ENCODE measurements around the gene FBLN5. TPM values are rescaled to one million over a fixed set of nuclear protein-coding genes. Genes with fewer than 3 reads are reported as not detected.

The FBLN5 gene
- total RNA-seq, 1 experiment from 2014 or later, result 1.0 TPM

DNA sequence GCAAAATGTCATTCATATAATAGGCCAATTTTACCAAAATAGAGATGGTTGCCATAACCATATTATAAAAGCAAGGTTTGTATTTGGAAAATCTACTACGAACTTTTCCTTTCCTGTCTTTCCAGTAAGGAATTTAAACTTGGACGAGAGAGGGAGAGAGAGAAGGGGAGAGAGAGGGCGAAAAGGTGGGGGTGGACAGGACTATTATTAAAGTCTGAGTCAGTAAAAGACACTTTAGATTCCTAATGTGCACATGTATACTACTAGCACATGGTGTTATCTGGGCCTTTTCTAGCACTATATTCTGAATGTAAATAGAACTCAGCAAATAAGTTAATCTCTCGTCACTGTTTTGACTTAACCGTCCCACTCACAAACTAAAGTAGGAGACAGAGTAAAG lies 30.4 kb upstream of the FBLN5 start:
- Mint-ChIP-seq H3K36me3 (ENCODE audit: insufficient read depth in 1 of 3, low read depth in 3 of 3) (peaks cover 5 to 22% (median 20%) of the 10 kb centered on the region in 3 experiments; a peak in 6 of 7 replicates), H3K4me3 (no peak overlapping the region), H3K27me3 (ENCODE audit: low read depth) (no peaks in the 10 kb centered on the region), H3K9me3 (no peaks in the 10 kb centered on the region), H3K27ac (no peak overlapping the region), H3K4me1 (no peaks in the 10 kb centered on the region)
- no peak overlapping the region for H3K23ac ChIP-seq (ENCODE audit: insufficient read length, low read depth, low read length)
- H3T11ph ChIP-seq (ENCODE audit: low read length), result no peak overlapping the region
- H2BK12ac ChIP-seq (ENCODE audit: insufficient read length, low read depth, low read length), result no peak overlapping the region
- no CpG with 5 or more reads among the region's 5 CpGs for WGBS (ENCODE audit: extremely low coverage, insufficient read length, low lambda C conversion rate)
- H4K8ac ChIP-seq (replicated peaks; ENCODE audit: insufficient read length, low read depth, low read length), result no peak overlapping the region
- H4K91ac ChIP-seq (ENCODE audit: insufficient read length, low read depth, low read length), result no peak overlapping the region
- H3K56ac ChIP-seq (ENCODE audit: insufficient read length, low read depth, low read length), result no peak overlapping the region
- H3K4me2 ChIP-seq (ENCODE audit: insufficient read depth, insufficient read length, low read length), result no peak overlapping the region
- DNase-seq, result no peak
- H2AK5ac ChIP-seq (ENCODE audit: insufficient read length, low read length), result no peak overlapping the region
- no peaks in the 10 kb centered on the region for H3K79me1 ChIP-seq (ENCODE audit: insufficient read depth, low read depth, low read length, poor library complexity, severe bottlenecking)
- no peaks in the 10 kb centered on the region for H3K9me3 ChIP-seq (ENCODE audit: control insufficient read depth, low read depth, low read length)
- no peaks in the 10 kb centered on the region for H3K27me3 ChIP-seq (ENCODE audit: insufficient read depth, low read length)
- TF ChIP-seq, protein P1, sequence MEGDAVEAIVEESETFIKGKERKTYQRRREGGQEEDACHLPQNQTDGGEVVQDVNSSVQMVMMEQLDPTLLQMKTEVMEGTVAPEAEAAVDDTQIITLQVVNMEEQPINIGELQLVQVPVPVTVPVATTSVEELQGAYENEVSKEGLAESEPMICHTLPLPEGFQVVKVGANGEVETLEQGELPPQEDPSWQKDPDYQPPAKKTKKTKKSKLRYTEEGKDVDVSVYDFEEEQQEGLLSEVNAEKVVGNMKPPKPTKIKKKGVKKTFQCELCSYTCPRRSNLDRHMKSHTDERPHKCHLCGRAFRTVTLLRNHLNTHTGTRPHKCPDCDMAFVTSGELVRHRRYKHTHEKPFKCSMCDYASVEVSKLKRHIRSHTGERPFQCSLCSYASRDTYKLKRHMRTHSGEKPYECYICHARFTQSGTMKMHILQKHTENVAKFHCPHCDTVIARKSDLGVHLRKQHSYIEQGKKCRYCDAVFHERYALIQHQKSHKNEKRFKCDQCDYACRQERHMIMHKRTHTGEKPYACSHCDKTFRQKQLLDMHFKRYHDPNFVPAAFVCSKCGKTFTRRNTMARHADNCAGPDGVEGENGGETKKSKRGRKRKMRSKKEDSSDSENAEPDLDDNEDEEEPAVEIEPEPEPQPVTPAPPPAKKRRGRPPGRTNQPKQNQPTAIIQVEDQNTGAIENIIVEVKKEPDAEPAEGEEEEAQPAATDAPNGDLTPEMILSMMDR (conservative IDR thresholded peaks at IDR 0.05), result no peak
- no peak overlapping the region for H3K9ac ChIP-seq (ENCODE audit: extremely low read depth, insufficient read length, low read length)
- no peak overlapping the region for H2BK20ac ChIP-seq (ENCODE audit: low read depth, low read length, poor library complexity, severe bottlenecking)
- H3K14ac ChIP-seq (ENCODE audit: insufficient read depth, low read length), result no peak overlapping the region
- H2BK5ac ChIP-seq (ENCODE audit: insufficient read length, low read length), result no peak overlapping the region
- no peak overlapping the region for H3K18ac ChIP-seq (ENCODE audit: insufficient read length, low read depth, low read length)
- H2AFZ ChIP-seq (ENCODE audit: low read length), result no peak overlapping the region
- H2BK120ac ChIP-seq (ENCODE audit: low read depth, low read length, poor library complexity, severe bottlenecking), result no peak overlapping the region
- H2BK15ac ChIP-seq (ENCODE audit: low read depth, low read length), result no peak overlapping the region
- H3K27ac ChIP-seq (ENCODE audit: insufficient read length, low read depth, low read length), result no peak overlapping the region
- H3K23me2 ChIP-seq (ENCODE audit: insufficient read length, low read depth, low read length, poor library complexity, severe bottlenecking), result no peaks in the 10 kb centered on the region
- no peak overlapping the region for H3K4ac ChIP-seq (ENCODE audit: low read depth, low read length)
- H4K20me1 ChIP-seq (ENCODE audit: control insufficient read depth, insufficient read depth, insufficient read length), result no peaks in the 10 kb centered on the region
- H3K79me2 ChIP-seq (ENCODE audit: insufficient read depth, low read length), result no peaks in the 10 kb centered on the region
- H3K4me1 ChIP-seq (ENCODE audit: insufficient read depth, low read length), result no peaks in the 10 kb centered on the region
- no peak overlapping the region for H4K5ac ChIP-seq (ENCODE audit: insufficient read length, low read depth, low read length)

All from H9 (cell line).